ENCODE data around the gene UBE2Q2.

DNA sequence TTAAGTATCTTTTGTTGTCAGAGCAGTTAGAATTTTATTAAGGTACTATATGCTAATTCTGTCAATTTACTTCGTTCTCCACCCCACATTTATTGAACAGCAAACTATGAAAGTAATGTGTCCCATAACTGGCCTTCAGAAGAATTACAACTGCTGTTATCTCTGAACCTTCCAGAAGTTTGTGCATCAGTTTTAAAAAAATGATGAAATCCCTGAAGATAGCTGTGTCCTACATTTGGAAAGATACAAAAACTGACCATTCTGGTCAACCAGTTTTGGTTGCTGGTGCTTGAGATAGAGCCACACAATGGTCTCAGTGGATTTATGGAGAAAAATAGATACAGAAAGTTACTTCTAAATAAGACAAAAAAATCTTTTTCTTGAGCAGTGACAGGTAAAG is 5.9 kb downstream of the UBE2Q2 start:
- no peak for TF ChIP-seq SP1 (IDR thresholded peaks at IDR 0.05)
- TF ChIP-seq NFRKB (IDR thresholded peaks at IDR 0.05), result no peak
- TF ChIP-seq L3MBTL2 (conservative IDR thresholded peaks at IDR 0.05), result no peak
- TF ChIP-seq FOXM1 (IDR thresholded peaks at IDR 0.05; ENCODE audit: borderline replicate concordance), result no peak
- TF ChIP-seq HDGF (IDR thresholded peaks at IDR 0.05; ENCODE audit: borderline replicate concordance), result no peak
- no peak for TF ChIP-seq ZNF384 (IDR thresholded peaks at IDR 0.05)
- TF ChIP-seq SUZ12 (IDR thresholded peaks at IDR 0.05), result no peak
- no peak for TF ChIP-seq ARNT (IDR thresholded peaks at IDR 0.05)
- TF ChIP-seq LEF1 (IDR thresholded peaks at IDR 0.05; ENCODE audit: borderline replicate concordance), result no peak
- no peak for TF ChIP-seq FOXK2 (IDR thresholded peaks at IDR 0.05)
- no peak for TF ChIP-seq ELF4 (IDR thresholded peaks at IDR 0.05)
- no peak for TF ChIP-seq PKNOX1 (IDR thresholded peaks at IDR 0.05)
- TF ChIP-seq FOXA1 (IDR thresholded peaks at IDR 0.05), result no peak
